Activated CD8-positive, alpha-beta memory T cell treated with anti-CD3 and anti-CD28 coated beads for 24 hours (primary cell): Measurements from ENCODE around the gene APOL2.
"Not testable (repeated sequence)": the region's sequence is repeated elsewhere in the genome, so short reads cannot be mapped to it uniquely, and the experiment has no call there.

Experiments
- DNase-seq: peaks from one replicate; pipeline ENCODE4 v3.0.0-alpha.2; 2020

APOL2 gene

GRCh38 chr22:36220451-36220921, 18.8 kb downstream of the APOL2 start:
- peak; percentile 32 for DNase-seq

- no peak for DNase-seq
Observed at GRCh38 chr22:36218648-36219193, 20.6 kb downstream of the APOL2 start.

GRCh38 chr22:36215981-36216380, 23.3 kb downstream of the APOL2 start:
- DNase-seq, result no peak

GRCh38 chr22:36213586-36213985, 25.7 kb downstream of the APOL2 start:
- DNase-seq, result no peak

- no peak for DNase-seq
Observed at GRCh38 chr22:36212901-36213300, 26.4 kb downstream of the APOL2 start.

- no peak for DNase-seq
Observed at GRCh38 chr22:36211237-36211861, 28.0 kb downstream of the APOL2 start.

GRCh38 chr22:36210224-36210623, 29.1 kb downstream of the APOL2 start:
- DNase-seq, result no peak

- DNase-seq, result not testable (repeated sequence)
Observed at GRCh38 chr22:36209488-36209908, 29.8 kb downstream of the APOL2 start.

GRCh38 chr22:36208914-36209313, 30.4 kb downstream of the APOL2 start:
- no peak for DNase-seq

GRCh38 chr22:36208162-36208765, 31.1 kb downstream of the APOL2 start:
- DNase-seq, result no peak

GRCh38 chr22:36206255-36206654, 33.1 kb downstream of the APOL2 start:
- DNase-seq, result no peak

GRCh38 chr22:36205573-36205972, 33.8 kb downstream of the APOL2 start:
- DNase-seq, result not testable (repeated sequence)

- no peak for DNase-seq
Observed at GRCh38 chr22:36204632-36205015, 34.7 kb downstream of the APOL2 start.

- no peak for DNase-seq
Observed at GRCh38 chr22:36204001-36204631, 35.2 kb downstream of the APOL2 start.

GRCh38 chr22:36203441-36203840, 35.9 kb downstream of the APOL2 start:
- DNase-seq, result not testable (repeated sequence)

- DNase-seq, result not testable (repeated sequence)
Observed at GRCh38 chr22:36202906-36203305, 36.4 kb downstream of the APOL2 start.

- peak; percentile 40 for DNase-seq
Observed at GRCh38 chr22:36201630-36202319, 37.6 kb downstream of the APOL2 start, which contains the start of gene APOL4. TSS of gene APOL4 (minus strand) at chr22:36201809. CDS start at chr22:36201734, 75 bp downstream.

GRCh38 chr22:36201025-36201424, 38.3 kb downstream of the APOL2 start:
- not testable (repeated sequence) for DNase-seq

- no peak for DNase-seq
Observed at GRCh38 chr22:36199001-36199551, 40.3 kb downstream of the APOL2 start.

GRCh38 chr22:36198536-36198935, 40.8 kb downstream of the APOL2 start:
- DNase-seq, result no peak

GRCh38 chr22:36197514-36198146, 41.7 kb downstream of the APOL2 start:
- no peak for DNase-seq

GRCh38 chr22:36197065-36197440, 42.3 kb downstream of the APOL2 start:
- DNase-seq, result no peak
